IPS DF 6.9 (cell line): Measurements from ENCODE around the gene SRPK2.

Experiments
- DNase-seq: peaks from one replicate; pipeline ENCODE4 v3.0.0-alpha.2; 2013; ENCODE audit warnings: low read depth, low spot score
- H3K27ac ChIP-seq: one replicate; pipeline ENCODE4 v1.5.1; 2013; ENCODE audit warnings: low read length, control low read depth
- H3K27me3 ChIP-seq: 2 replicates; pipeline ENCODE4 v1.6.1; 2013; ENCODE audit warnings: mild to moderate bottlenecking, low read length; ENCODE audit not compliant: control insufficient read depth, insufficient read depth
- H3K36me3 ChIP-seq: 2 replicates; pipeline ENCODE4 v1.6.1; 2013; ENCODE audit warnings: low read length; ENCODE audit not compliant: control insufficient read depth, insufficient read depth
- H3K4me1 ChIP-seq: 2 replicates; pipeline ENCODE4 v1.6.1; 2013; ENCODE audit warnings: low read length; ENCODE audit not compliant: control insufficient read depth, insufficient read depth
- H3K4me3 ChIP-seq: 2 replicates; pipeline ENCODE4 v1.5.1; 2013; ENCODE audit warnings: mild to moderate bottlenecking, low read length
- H3K9me3 ChIP-seq: 2 replicates; pipeline ENCODE4 v1.6.1; 2013; ENCODE audit warnings: low read length, inconsistent platforms; ENCODE audit not compliant: control insufficient read depth, insufficient read depth
- WGBS: extraction: QIAGEN DNeasy Blood & Tissue Kit; methylation state at CpG from one replicate; pipeline ENCODE4 v1.1.7; 2013; ENCODE audit warnings: mixed read lengths, missing lambda C conversion rate; ENCODE audit not compliant: insufficient read length, insufficient coverage; 5-methylcytosine and 5-hydroxymethylcytosine counted together

SRPK2 gene

DNA sequence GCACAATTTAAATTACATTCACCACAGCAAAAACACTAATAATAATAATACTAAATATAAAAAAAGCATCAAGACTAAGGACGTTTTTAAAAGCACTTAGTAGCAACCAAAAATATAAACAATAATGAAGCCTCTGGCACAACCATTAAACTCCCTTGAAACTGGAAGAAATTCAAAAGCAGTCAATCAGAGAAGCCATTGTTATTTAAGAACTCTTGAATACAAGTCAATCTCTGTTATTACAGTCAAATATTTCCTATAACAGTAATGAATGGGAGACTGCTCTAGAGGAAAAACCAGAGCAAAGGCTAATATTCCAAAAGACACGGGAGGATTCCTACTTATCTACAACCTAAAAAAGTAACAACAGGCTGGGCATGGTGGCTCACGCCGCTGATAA, 210.5 kb downstream of the SRPK2 start:
- Histone ChIP-seq H3K36me3 (no peaks in the 10 kb centered on the region), H3K4me3 (no peak overlapping the region), H3K27ac (no peak overlapping the region), H3K27me3 (no peaks in the 10 kb centered on the region), H3K4me1 (no peaks in the 10 kb centered on the region; the same call in 1 of the 2 replicates), H3K9me3 (no peaks in the 10 kb centered on the region)
- WGBS: no CpG with 5 or more reads among the region's 4 CpGs
- no peak for DNase-seq

DNA sequence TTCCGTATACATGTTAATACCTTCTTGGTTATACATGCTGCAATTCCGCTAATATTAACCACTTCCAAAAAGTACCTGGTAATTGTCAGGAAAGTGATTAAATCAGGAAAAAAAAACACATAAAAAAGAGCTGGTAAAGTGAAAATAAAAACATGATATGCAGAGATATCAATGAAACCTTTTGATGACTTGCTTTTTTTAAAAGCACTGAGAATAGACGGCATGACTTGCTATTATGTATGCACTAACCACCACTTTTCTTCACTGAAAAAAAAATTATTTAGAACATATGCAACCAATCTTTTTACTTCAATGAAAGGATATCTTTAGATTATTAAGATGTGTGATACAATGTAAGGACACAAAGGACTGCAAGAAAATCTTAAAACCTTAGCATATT, 211.7 kb downstream of the SRPK2 start:
- no peak for DNase-seq
- H3K4me1 ChIP-seq: no peaks in the 10 kb centered on the region; the same call in 1 of the 2 replicates
- no CpG with 5 or more reads among the region's 3 CpGs for WGBS
- no peaks in the 10 kb centered on the region for H3K9me3 ChIP-seq
- no peaks in the 10 kb centered on the region for H3K36me3 ChIP-seq
- no peak overlapping the region for H3K27ac ChIP-seq
- no peaks in the 10 kb centered on the region for H3K27me3 ChIP-seq
- H3K4me3 ChIP-seq: no peak overlapping the region

DNA sequence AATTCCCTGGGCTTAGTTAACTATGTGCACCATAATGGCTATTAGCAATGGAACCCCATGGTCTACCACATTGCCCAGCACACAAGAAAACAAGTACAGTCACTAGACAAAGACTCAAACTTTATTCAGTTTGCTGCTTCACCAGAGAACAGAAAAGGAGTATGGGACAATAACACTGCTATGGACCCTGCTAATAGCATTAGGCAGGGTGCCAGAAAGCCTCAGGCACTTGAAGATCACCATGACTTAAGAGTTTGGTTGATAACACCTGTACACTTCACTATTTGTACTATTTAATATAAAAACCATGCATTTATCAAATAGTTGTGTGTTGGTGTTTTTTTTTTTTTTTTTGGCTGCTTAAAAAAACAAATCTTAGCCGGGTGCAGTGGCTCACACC, 215.1 kb downstream of the SRPK2 start:
- Histone ChIP-seq H3K4me3 (no peak overlapping the region; the same call in 1 of the 2 replicates), H3K27ac (no peak overlapping the region), H3K27me3 (no peaks in the 10 kb centered on the region), H3K36me3 (no peaks in the 10 kb centered on the region), H3K4me1 (no peaks in the 10 kb centered on the region), H3K9me3 (no peaks in the 10 kb centered on the region)
- WGBS: no CpG with 5 or more reads among the region's 1 CpG
- no peak for DNase-seq

DNA sequence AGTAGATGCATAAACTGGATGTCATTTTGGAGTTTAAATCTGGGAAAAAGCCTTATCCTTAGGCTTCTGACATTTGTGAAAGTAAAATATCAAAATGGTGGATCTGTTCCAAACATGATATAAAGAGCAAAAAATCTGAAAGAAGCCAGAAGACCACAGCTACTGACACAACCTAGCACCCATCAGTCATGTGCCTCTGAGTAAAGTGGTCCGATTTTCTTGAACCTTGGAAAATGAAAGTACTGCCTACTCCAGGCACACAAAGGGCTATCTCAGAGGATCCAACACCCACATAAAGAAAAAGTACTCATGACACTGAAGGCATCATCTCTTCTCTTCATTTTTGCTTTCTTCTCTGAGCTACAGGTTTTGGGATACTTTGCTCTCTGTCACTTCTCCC, 224.0 kb downstream of the SRPK2 start:
- Histone ChIP-seq H3K27me3 (no peaks in the 10 kb centered on the region), H3K9me3 (no peaks in the 10 kb centered on the region), H3K27ac (no peak overlapping the region), H3K36me3 (no peaks in the 10 kb centered on the region), H3K4me1 (no peaks in the 10 kb centered on the region), H3K4me3 (no peak overlapping the region)
- no peak for DNase-seq
- WGBS: no CpG with 5 or more reads among the region's 1 CpG

DNA sequence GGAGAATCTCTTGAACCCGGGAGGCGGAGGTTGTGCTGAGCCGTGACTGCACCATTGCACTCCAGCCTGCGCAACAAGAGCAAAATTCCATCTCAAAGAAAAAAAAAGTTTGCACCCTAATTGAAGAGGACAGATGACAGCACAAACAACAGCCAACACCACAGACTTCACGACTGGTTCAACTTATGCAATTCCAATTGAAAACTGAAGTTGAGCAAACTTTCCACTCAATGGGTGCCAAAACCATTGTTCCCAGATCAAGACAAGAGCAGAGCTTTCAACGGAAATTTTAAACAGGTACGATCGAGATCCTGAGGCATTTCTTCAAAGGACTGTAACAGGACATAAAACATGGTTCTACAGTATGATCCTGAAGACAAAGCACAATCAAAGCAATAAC, 225.0 kb downstream of the SRPK2 start:
- H3K27me3 ChIP-seq: no peaks in the 10 kb centered on the region
- no peaks in the 10 kb centered on the region for H3K4me1 ChIP-seq
- H3K36me3 ChIP-seq: no peaks in the 10 kb centered on the region
- H3K4me3 ChIP-seq: no peak overlapping the region
- no CpG with 5 or more reads among the region's 8 CpGs for WGBS
- no peaks in the 10 kb centered on the region for H3K9me3 ChIP-seq
- H3K27ac ChIP-seq: no peak overlapping the region
- DNase-seq: no peak

DNA sequence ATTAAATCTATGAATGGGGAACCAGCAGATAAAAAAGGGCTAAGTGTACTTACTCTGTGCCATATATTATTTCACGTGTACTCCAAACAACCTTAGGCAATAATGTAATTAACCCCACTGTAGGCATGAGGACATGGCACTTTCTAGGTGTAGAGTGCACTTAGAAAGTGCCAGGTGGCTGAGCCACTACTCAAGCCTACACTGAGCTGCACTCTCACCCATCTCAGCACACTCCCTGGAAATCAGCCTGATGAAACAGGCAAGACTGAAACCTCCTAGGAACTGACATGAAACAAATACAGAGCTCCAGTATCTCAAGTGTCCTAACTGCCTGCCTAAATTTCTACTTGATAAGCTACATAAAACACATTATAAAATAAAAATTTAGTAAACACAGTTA, 227.4 kb downstream of the SRPK2 start:
- no peak overlapping the region for H3K4me3 ChIP-seq
- DNase-seq: no peak
- no CpG with 5 or more reads among the region's 1 CpG for WGBS
- no peaks in the 10 kb centered on the region for H3K9me3 ChIP-seq
- H3K36me3 ChIP-seq: no peaks in the 10 kb centered on the region
- no peaks in the 10 kb centered on the region for H3K27me3 ChIP-seq
- no peak overlapping the region for H3K27ac ChIP-seq
- H3K4me1 ChIP-seq: no peaks in the 10 kb centered on the region

DNA sequence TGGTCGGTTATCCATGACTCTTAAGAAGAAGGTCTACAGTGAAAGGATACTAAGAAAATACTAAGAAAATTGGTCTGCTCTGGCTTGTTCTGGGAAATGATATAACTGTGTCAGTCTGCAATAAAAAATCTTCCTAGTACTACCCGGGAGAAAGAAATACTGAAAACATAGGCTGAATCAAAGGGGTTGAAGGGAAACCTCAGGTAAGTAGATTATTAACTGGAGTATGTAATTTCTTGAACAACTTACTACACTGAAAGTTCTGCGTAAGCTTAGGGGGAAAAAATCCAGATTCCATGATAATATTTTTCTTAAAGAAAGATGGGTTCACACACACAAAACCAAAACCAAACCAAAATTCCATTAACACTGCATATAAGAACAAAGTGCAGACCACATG, 231.4 kb downstream of the SRPK2 start:
- Histone ChIP-seq H3K9me3 (no peaks in the 10 kb centered on the region), H3K4me1 (no peaks in the 10 kb centered on the region), H3K27me3 (no peaks in the 10 kb centered on the region), H3K36me3 (no peaks in the 10 kb centered on the region), H3K4me3 (no peak overlapping the region), H3K27ac (no peak overlapping the region)
- DNase-seq: no peak
- WGBS: no CpG with 5 or more reads among the region's 3 CpGs

DNA sequence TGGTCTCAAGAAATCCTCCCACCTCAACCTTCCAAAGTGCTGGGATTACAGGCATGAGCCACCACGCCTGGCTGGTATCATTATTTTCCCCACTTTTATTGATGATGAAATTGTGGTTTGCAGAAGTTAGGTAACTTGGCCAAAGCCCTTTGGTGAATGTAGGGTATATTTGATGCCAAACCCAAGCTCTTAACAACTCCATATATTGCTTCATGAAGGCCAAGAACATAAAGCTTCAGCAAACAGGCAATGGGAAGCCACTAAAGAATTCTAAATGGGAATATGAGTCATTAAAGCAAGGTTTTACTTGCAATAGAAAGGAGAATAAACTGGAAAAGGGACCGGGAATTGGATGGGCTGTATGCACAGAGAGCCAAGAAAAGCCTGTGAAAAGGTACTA, 232.0 kb downstream of the SRPK2 start:
- H3K4me3 ChIP-seq: no peak overlapping the region
- no CpG with 5 or more reads among the region's 2 CpGs for WGBS
- DNase-seq: no peak
- no peaks in the 10 kb centered on the region for H3K27me3 ChIP-seq
- no peaks in the 10 kb centered on the region for H3K9me3 ChIP-seq
- no peaks in the 10 kb centered on the region for H3K4me1 ChIP-seq
- H3K27ac ChIP-seq: no peak overlapping the region
- no peaks in the 10 kb centered on the region for H3K36me3 ChIP-seq

DNA sequence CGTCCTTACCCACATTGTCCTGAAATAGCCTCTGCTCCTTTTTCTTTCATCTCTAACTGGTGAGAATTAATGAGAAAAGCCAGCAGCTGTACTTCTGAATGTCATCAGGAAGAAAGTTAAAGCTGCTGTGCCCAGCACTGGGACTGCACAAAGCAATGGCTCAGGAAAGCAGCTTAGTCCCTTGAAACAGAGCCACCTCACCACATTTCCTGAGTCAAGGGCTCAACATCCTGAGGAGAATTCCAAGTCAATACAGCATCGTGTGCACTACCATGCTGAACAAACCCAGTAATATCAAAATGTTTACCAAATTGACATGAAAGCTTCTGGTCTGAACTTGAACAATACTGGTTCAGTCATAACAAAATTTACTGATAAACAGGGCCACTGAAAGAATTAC, 234.6 kb downstream of the SRPK2 start:
- Histone ChIP-seq H3K4me3 (no peak overlapping the region), H3K27ac (no peak overlapping the region), H3K36me3 (no peaks in the 10 kb centered on the region), H3K27me3 (no peaks in the 10 kb centered on the region), H3K4me1 (no peaks in the 10 kb centered on the region), H3K9me3 (no peaks in the 10 kb centered on the region)
- WGBS: no CpG with 5 or more reads among the region's 2 CpGs
- DNase-seq: no peak

DNA sequence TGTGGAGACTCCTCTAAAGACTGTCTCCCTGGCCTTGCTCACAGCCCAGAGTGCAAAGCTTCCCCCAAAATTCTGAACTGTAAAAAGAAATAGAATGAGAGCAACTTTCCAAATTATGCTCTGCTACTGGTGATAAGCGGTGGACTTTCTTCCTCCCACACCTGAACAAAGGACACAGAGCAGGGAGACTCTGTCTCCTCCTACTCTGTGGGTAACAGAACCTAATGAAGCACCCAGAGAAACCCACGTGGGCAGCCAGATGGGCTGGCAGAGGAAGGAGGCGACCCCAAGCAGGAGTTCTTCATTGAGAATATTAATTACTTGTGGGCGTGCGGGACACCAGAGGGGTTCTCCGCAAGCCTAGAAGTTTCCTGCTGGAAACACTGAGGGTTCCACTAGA, 235.2 kb downstream of the SRPK2 start:
- no peaks in the 10 kb centered on the region for H3K27me3 ChIP-seq
- no peak overlapping the region for H3K27ac ChIP-seq
- no peaks in the 10 kb centered on the region for H3K9me3 ChIP-seq
- no peak for DNase-seq
- no peaks in the 10 kb centered on the region for H3K4me1 ChIP-seq
- no peaks in the 10 kb centered on the region for H3K36me3 ChIP-seq
- H3K4me3 ChIP-seq: no peak overlapping the region
- no CpG with 5 or more reads among the region's 6 CpGs for WGBS

DNA sequence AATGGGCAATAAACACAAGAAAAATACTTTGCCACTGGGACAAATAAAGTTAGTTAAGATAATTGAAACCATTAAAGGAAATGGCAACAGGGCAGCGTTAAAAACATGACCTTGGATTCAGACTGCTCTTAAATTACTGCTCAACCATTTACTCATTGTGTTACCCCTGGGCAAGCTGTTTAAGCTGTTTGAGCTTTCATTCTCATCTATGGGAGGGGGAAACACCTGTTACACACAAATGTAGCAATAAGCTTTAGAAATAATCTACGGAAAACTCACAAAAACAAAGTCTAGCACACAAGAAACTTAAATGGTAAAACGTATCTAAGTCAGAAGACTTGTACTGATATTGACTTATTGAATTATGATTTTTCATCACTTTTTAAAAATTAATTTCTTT, 237.6 kb downstream of the SRPK2 start:
- no peaks in the 10 kb centered on the region for H3K9me3 ChIP-seq
- no peak overlapping the region for H3K4me3 ChIP-seq
- H3K36me3 ChIP-seq: no peaks in the 10 kb centered on the region
- DNase-seq: no peak
- no peak overlapping the region for H3K27ac ChIP-seq
- WGBS: no CpG with 5 or more reads among the region's 3 CpGs
- no peaks in the 10 kb centered on the region for H3K27me3 ChIP-seq
- no peaks in the 10 kb centered on the region for H3K4me1 ChIP-seq
